ENCODE results near the gene TNFRSF4. TPM values are rescaled to one million over a fixed set of nuclear protein-coding genes. Genes with fewer than 3 reads are reported as not detected.

TNFRSF4 gene
- total RNA-seq, 1 experiment from 2014 or later = 0.62 TPM

GRCh38 chr1:1173793-1174415, 40.0 kb downstream of the TNFRSF4 start, which contains the start of gene TTLL10:
TTLL10 (plus strand) TSS chr1:1173880; CDS start chr1:1179216, 5,336 bp downstream.
- no TSS peak for BruUV-seq (replicated peaks)
- DNase-seq (ENCODE audit: low read depth, low spot score) = no peak
- no peak for ATAC-seq

GRCh38 chr1:1173061-1173792, 40.7 kb downstream of the TNFRSF4 start:
- TF ChIP-seq TCF7L2 (IDR thresholded peaks at IDR 0.05; ENCODE audit: low read depth, low read length) = no peak
- TF ChIP-seq REST (IDR thresholded peaks at IDR 0.05; ENCODE audit: insufficient read depth in 1 of 2, low read depth in 2 of 2, low read length in 1 of 2) = no peak
- CTCF ChIA-PET = interaction anchor here (0.6 kb wide), 2 partner anchors 18 to 232 kb away, joined by 3 to 4 read pairs; no protein-coding TSS in a partner anchor
- Histone ChIP-seq H3K36me3 (ENCODE audit: control insufficient read depth, insufficient read depth, low read length) (no peaks in the 10 kb centered on the region), H3K9me3 (ENCODE audit: control insufficient read depth, insufficient read depth, low read depth, low read length) (no peaks in the 10 kb centered on the region), H3K27ac (ENCODE audit: low read length) (no peak overlapping the region), H3K4me3 (ENCODE audit: low read depth in 2 of 2, low read length in 2 of 2) (no peak overlapping the region), H3K27me3 (ENCODE audit: control insufficient read depth, insufficient read depth, low read length) (no peaks in the 10 kb centered on the region), H3K4me1 (ENCODE audit: control insufficient read depth, insufficient read depth, low read length) (no peaks in the 10 kb centered on the region)
- 0 out of 2 replicates have a peak, but pooled peaks have one; percentile 2 for ATAC-seq
- no peak for DNase-seq (ENCODE audit: low read depth, low spot score)
- intact Hi-C loops (cut with micrococcal nuclease; ENCODE audit: unreplicated experiment) (no loop called here), in situ Hi-C loops (cut with HindIII; ENCODE audit: low pct_unique_long_range_greater_than_20kb, low sequenced_read_pairs) (no loop called here)
- no TSS peak for BruUV-seq (replicated peaks)
- POLR2A ChIA-PET = no interaction called here

More at GRCh38 chr1:1173793-1174415, 40.0 kb downstream of the TNFRSF4 start, which contains the start of gene TTLL10:
- H3K27ac ChIP-seq (ENCODE audit: low read length) = no peak within 1 kb of the TSS
- no peaks in the 10 kb centered on the region for H3K27me3 ChIP-seq (ENCODE audit: control insufficient read depth, insufficient read depth, low read length)
- no peak for TF ChIP-seq POLR2AphosphoS5 (IDR thresholded peaks at IDR 0.05; ENCODE audit: low read depth, low read length)
- intact Hi-C loops (cut with micrococcal nuclease; ENCODE audit: unreplicated experiment) (no loop called here), in situ Hi-C loops (cut with HindIII; ENCODE audit: low pct_unique_long_range_greater_than_20kb, low sequenced_read_pairs) (no loop called here)
- H3K4me1 ChIP-seq (ENCODE audit: control insufficient read depth, insufficient read depth, low read length) = no peaks in the 10 kb centered on the region
- CTCF ChIA-PET = interaction anchor here (0.6 kb wide), 2 partner anchors 19 to 232 kb away, joined by 3 to 4 read pairs; no protein-coding TSS in a partner anchor
- no peaks in the 10 kb centered on the region for H3K9me3 ChIP-seq (ENCODE audit: control insufficient read depth, insufficient read depth, low read depth, low read length)
- H3K36me3 ChIP-seq (ENCODE audit: control insufficient read depth, insufficient read depth, low read length) = no peaks in the 10 kb centered on the region
- H3K4me3 ChIP-seq (ENCODE audit: low read depth in 2 of 2, low read length in 2 of 2) = no peak within 1 kb of the TSS
- POLR2A ChIA-PET = no interaction called here

- Histone ChIP-seq H3K27ac (ENCODE audit: low read length) (no peak overlapping the region), H3K4me3 (ENCODE audit: low read depth in 2 of 2, low read length in 2 of 2) (no peak overlapping the region), H3K4me1 (ENCODE audit: control insufficient read depth, insufficient read depth, low read length) (no peaks in the 10 kb centered on the region), H3K9me3 (ENCODE audit: control insufficient read depth, insufficient read depth, low read depth, low read length) (no peaks in the 10 kb centered on the region), H3K27me3 (ENCODE audit: control insufficient read depth, insufficient read depth, low read length) (no peaks in the 10 kb centered on the region), H3K36me3 (ENCODE audit: control insufficient read depth, insufficient read depth, low read length) (no peaks in the 10 kb centered on the region)
- in situ Hi-C loops (cut with HindIII; ENCODE audit: low pct_unique_long_range_greater_than_20kb, low sequenced_read_pairs) (no loop called here), intact Hi-C loops (cut with micrococcal nuclease; ENCODE audit: unreplicated experiment) (no loop called here)
- ATAC-seq (no peak), DNase-seq (ENCODE audit: low read depth, low spot score) (no peak)
- TF ChIP-seq TCF7L2 (IDR thresholded peaks at IDR 0.05; ENCODE audit: low read depth, low read length) (no peak), CTCF (IDR thresholded peaks at IDR 0.05) (no peak), POLR2AphosphoS5 (IDR thresholded peaks at IDR 0.05; ENCODE audit: low read depth, low read length) (no peak), REST (IDR thresholded peaks at IDR 0.05; ENCODE audit: insufficient read depth in 1 of 2, low read depth in 2 of 2, low read length in 1 of 2) (no peak), SIN3A (IDR thresholded peaks at IDR 0.05; ENCODE audit: borderline replicate concordance, insufficient read depth, low read depth, low read length) (no peak)
- no TSS peak for BruUV-seq (replicated peaks)
- POLR2A ChIA-PET = no interaction called here
- CTCF ChIA-PET = no interaction called here
Observed at GRCh38 chr1:1171546-1172340, 42.2 kb downstream of the TNFRSF4 start.

All from Panc1 (cell line).